GM21717 (cell line): ENCODE data around the gene ATP6V1F.

Experiments used
- ATAC-seq: cut with Tn5 transposase; IDR thresholded peaks from one replicate; pipeline ENCODE4 v1.9.1; 2021; ENCODE audit warnings: mild to moderate bottlenecking, moderate library complexity; ENCODE audit not compliant: unreplicated experiment

The ATP6V1F gene

GRCh38 chr7:128914566-128915151 lies 52.0 kb downstream of the ATP6V1F start:
- ATAC-seq, result peak; percentile 44

GRCh38 chr7:128915271-128915819 lies 52.7 kb downstream of the ATP6V1F start:
- no peak for ATAC-seq
